ENCODE results near the gene GALNT17.

GALNT17 gene

GRCh38 chr7:71285571-71286145 lies 153.7 kb downstream of the GALNT17 start:
- DNase-seq (ENCODE audit: low read depth): no peak

DNA sequence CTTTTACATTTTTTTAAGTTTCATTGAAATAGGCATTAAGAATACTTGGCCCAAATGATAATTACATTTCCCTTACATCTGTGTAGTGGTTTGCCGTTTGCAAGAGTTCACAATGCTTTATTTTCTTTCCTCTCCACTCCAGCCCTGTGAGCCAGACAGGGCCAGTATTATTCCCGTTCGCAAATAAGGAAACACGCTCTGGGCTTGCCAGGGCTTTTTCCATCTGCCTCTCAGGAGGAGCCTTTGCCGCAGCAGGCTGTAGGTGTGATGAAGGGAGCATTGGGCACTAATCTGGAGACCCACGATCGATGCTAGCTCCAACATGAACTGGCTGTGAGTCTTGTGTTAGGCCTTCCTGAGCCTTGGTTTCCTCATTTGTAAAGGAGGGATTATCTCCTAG lies 154.4 kb downstream of the GALNT17 start:
- DNase-seq (ENCODE audit: low read depth): no peak

- DNase-seq (ENCODE audit: low read depth): no peak
These were observed 155.0 kb downstream of the GALNT17 start for GRCh38 chr7:71286924-71287323.

DNA sequence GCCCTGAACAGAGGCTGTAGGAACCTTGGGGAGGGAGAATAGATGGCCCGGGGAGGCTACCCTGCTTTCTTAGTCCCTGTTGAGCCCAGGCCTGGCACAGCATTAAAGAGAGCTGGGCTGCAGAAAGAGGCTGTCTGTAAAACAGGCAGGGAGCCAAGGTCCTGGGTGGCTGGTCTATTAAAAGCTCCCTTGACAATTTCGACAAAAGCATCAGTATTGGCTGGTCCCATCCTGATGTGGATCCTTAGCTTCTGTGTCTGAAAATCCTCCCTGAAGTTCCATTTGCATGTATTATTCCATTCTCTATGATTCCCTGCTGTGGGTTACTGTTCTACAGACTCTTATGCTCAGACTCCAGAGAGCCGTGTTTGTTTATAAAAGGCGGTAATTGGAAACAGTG lies 158.5 kb downstream of the GALNT17 start:
- DNase-seq (ENCODE audit: low read depth): no peak

DNA sequence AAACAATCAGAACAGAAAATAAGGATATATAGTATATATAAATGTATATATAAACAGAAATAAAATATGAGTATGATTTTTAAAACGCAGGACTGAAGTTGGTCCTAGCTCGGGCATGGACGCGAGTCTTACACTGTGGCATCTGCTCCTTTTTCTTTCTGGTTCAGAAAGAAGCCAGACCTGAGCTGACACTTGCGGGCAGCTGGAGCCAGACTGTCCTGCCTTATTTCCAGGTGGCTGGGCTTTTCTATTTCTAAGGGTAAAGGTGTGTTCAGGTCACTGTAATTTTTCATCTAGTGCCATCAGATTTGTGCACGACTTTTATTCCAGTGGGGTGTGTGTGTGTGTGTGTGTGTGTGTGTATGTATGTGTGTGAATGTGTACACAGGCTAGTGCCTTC lies 166.4 kb downstream of the GALNT17 start:
- DNase-seq (ENCODE audit: low read depth): no peak

GRCh38 chr7:71300086-71300485 lies 168.1 kb downstream of the GALNT17 start:
- no peak for DNase-seq (ENCODE audit: low read depth)

GRCh38 chr7:71300603-71301002 lies 168.7 kb downstream of the GALNT17 start:
- no peak for DNase-seq (ENCODE audit: low read depth)

- DNase-seq (ENCODE audit: low read depth): no peak
These were observed 169.2 kb downstream of the GALNT17 start for GRCh38 chr7:71301167-71301566.

DNA sequence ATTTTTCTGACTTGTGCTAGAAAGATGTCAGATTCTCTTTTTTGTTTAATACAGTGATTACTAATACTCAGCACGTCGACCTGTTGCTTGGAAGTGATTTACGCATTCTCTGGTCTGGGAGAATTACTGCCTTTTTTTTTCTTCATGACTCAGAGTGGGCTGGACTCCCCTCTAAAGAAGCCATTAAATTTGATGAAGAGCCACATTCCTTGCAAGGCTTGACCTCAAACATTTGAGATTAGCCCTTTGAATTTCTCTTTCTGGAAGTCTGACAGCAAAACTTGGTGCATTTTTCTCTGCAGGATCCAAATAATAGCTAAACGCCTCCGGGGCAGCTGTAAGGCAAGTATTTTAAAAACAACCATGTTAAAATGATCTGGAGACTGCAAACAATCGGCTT lies 171.6 kb downstream of the GALNT17 start:
- DNase-seq (ENCODE audit: low read depth): no peak

DNA sequence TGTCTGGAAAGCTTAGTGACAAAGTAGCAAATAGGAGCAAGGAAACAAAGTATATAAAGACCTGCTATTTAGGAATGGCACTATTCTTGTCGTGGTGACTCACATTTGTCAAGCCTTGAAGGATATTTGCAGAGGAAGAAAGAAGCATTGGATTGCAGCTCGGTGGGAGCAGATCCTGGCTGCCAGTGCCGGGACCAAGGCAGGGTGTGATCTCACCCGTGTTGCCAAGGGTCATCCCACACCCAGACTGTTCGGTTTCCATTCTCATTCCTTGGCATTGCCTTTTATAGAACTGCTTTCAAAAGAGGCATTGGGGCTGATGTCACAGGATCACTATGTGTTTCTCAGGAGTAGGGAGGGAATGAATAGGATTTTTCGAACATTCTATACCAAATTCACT lies 176.2 kb downstream of the GALNT17 start:
- DNase-seq (ENCODE audit: low read depth): no peak

- no peak for DNase-seq (ENCODE audit: low read depth)
These were observed 179.6 kb downstream of the GALNT17 start for GRCh38 chr7:71311576-71311975.

GRCh38 chr7:71312755-71313490 lies 181.0 kb downstream of the GALNT17 start:
- no peak for DNase-seq (ENCODE audit: low read depth)

- DNase-seq (ENCODE audit: low read depth): no peak
These were observed 181.6 kb downstream of the GALNT17 start for GRCh38 chr7:71313553-71313952.

- no peak for DNase-seq (ENCODE audit: low read depth)
These were observed 189.0 kb downstream of the GALNT17 start for GRCh38 chr7:71320916-71321315.

DNA sequence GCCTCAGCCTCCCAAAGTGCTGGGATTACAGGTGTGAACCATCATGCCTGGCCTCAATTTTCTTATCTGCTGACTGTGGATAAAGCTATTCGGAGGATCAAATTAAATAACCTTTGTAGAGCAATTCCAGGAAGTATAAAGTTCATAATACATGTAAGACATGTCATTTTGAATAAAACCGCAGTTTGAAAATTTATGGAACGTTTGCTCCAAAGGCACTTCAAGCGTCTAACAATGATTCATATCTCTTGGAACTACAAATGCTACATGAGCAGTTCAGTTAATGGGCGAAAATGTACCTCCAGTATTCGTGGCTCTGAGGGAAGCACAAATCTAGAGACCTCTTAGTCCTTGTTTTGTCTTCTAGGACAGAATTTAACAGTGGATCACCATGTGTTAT lies 190.3 kb downstream of the GALNT17 start:
- DNase-seq (ENCODE audit: low read depth): no peak

GRCh38 chr7:71323726-71324125 lies 191.8 kb downstream of the GALNT17 start:
- no peak for DNase-seq (ENCODE audit: low read depth)

GRCh38 chr7:71325151-71325550 lies 193.2 kb downstream of the GALNT17 start:
- DNase-seq (ENCODE audit: low read depth): no peak

- no peak for DNase-seq (ENCODE audit: low read depth)
These were observed 194.7 kb downstream of the GALNT17 start for GRCh38 chr7:71326595-71326994.

GRCh38 chr7:71327946-71328345 lies 196.0 kb downstream of the GALNT17 start:
- DNase-seq (ENCODE audit: low read depth): no peak

- no peak for DNase-seq (ENCODE audit: low read depth)
These were observed 197.2 kb downstream of the GALNT17 start for GRCh38 chr7:71329030-71329660.

DNA sequence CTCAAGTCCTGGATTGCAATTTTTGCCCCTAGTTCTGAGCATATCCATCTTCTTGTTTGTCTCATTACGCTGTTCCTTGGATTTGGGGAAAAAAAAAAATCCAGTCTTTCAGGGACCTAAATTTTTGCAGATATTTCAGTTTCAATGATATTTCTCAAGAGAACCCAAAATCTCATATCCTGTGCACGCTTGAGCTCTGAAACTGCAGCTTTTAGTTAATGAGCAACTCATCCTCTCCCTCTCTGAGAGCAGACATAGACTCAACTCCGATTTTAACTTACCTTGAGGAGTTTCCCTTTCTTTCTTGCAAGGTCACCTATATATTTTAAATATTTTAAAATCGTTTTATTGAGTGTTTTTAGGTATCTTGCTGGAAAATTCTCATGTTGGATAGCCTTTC lies 200.3 kb downstream of the GALNT17 start:
- no peak for DNase-seq (ENCODE audit: low read depth)

DNA sequence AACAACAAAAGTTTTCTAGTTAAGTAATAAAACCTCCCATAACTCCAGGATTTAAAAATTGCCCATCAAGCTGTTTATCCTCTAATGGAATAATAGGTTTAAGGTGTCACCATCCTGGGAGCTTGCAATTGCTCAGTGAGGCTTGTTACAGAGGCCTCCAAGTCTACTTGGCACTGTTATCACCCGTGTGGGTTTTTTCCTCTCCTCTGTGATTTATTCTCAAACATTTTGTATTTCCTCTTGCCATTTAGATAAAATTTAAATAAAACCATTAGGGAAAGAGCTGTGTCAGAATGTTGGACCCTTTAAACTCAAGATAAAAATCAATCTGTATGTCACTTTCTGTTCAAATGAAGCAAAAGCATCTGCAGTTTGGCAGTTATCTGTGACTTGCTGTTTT lies 202.6 kb downstream of the GALNT17 start:
- DNase-seq (ENCODE audit: low read depth): no peak

GRCh38 chr7:71338866-71339265 lies 206.9 kb downstream of the GALNT17 start:
- DNase-seq (ENCODE audit: low read depth): no peak

- no peak for DNase-seq (ENCODE audit: low read depth)
These were observed 208.0 kb downstream of the GALNT17 start for GRCh38 chr7:71339924-71340323.
